Suprapubic skin (tissue), 3 donors: ENCODE data around the gene KCNK3.

ENCODE experiments used
- POLR2A ChIP-seq, 2 donors: fragments of 450-650 bp; IDR thresholded peaks; one replicate each; pipeline ENCODE4 v1.6.1; 2017; ENCODE audit warnings: antibody characterized with exemption in 2 of 2, mild to moderate bottlenecking in 2 of 2, moderate library complexity in 2 of 2
- TF ChIP-seq, protein P1 (sequence below), 2 donors: fragments of 200-600 bp in 1 of 2; fragments of 450-650 bp in 1 of 2; sonication (generic) in 1 of 2; IDR thresholded peaks; one replicate each; pipeline ENCODE4 v1.5.1; 2016 to 2019; ENCODE audit warnings: antibody characterized with exemption in 2 of 2, mild to moderate bottlenecking in 1 of 2, moderate library complexity in 1 of 2

DNA sequence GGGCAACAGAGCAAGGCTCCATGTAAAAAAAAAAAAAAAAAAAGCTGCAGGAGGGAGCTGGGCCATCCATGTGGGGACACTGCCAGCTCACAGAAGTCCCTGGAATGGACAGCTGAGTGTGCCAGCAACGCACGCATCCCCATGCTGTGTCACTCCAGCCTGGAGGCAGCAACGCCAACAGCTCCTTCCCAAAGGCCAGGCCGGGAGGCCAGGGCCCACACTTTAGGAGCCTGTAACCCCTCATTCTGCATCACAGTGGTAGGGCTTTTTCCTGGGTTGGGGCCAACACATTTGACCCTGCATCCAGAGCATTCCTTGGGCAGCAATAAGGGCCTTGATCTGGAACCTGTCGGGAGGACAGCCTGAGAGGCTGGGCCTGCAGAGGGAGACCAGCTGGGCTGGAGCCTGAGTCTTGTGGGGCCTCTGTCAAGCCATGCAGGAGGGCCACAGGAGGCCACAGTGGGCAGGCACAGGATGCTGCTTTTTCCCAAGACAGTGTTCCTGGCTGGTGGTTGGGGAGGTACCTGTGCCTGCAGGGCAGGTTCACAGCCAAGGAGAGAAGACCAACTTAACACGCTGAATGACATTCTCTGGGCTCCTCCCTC, 16.8 kb upstream of the KCNK3 start:
- TF ChIP-seq, protein P1, sequence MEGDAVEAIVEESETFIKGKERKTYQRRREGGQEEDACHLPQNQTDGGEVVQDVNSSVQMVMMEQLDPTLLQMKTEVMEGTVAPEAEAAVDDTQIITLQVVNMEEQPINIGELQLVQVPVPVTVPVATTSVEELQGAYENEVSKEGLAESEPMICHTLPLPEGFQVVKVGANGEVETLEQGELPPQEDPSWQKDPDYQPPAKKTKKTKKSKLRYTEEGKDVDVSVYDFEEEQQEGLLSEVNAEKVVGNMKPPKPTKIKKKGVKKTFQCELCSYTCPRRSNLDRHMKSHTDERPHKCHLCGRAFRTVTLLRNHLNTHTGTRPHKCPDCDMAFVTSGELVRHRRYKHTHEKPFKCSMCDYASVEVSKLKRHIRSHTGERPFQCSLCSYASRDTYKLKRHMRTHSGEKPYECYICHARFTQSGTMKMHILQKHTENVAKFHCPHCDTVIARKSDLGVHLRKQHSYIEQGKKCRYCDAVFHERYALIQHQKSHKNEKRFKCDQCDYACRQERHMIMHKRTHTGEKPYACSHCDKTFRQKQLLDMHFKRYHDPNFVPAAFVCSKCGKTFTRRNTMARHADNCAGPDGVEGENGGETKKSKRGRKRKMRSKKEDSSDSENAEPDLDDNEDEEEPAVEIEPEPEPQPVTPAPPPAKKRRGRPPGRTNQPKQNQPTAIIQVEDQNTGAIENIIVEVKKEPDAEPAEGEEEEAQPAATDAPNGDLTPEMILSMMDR (IDR thresholded peaks at IDR 0.05) = no peak
- TF ChIP-seq POLR2A (IDR thresholded peaks at IDR 0.05) = no peak
